ENCODE data around the gene BCAS3.

BCAS3 gene

GRCh38 chr17:61340431-61341209 lies 663.0 kb downstream of the BCAS3 start:
- peaks cover 2% of the 10 kb centered on the region for H3K4me1 ChIP-seq
- DNase-seq, result no peak
- H3K9me3 ChIP-seq, result no peaks in the 10 kb centered on the region
- H3K4me3 ChIP-seq (ENCODE audit: low read depth, low read length), result no peak overlapping the region
- H3K27me3 ChIP-seq, result no peaks in the 10 kb centered on the region
- TF ChIP-seq CTCF (IDR thresholded peaks at IDR 0.05; ENCODE audit: low read depth, low read length), result no peak
- H3K36me3 ChIP-seq, result no peaks in the 10 kb centered on the region

- Histone ChIP-seq H3K27me3 (no peaks in the 10 kb centered on the region), H3K4me3 (ENCODE audit: low read depth, low read length) (no peak overlapping the region), H3K9me3 (no peaks in the 10 kb centered on the region), H3K4me1 (no peaks in the 10 kb centered on the region), H3K36me3 (no peaks in the 10 kb centered on the region)
- DNase-seq, result no peak
- no peak for TF ChIP-seq CTCF (IDR thresholded peaks at IDR 0.05; ENCODE audit: low read depth, low read length)
Measured at GRCh38 chr17:61343576-61343975, 665.9 kb downstream of the BCAS3 start.

- no peaks in the 10 kb centered on the region for H3K36me3 ChIP-seq
- peaks cover 3% of the 10 kb centered on the region; the same call in 1 of the 2 replicates for H3K4me1 ChIP-seq
- TF ChIP-seq CTCF (IDR thresholded peaks at IDR 0.05; ENCODE audit: low read depth, low read length), result no peak
- no peaks in the 10 kb centered on the region for H3K9me3 ChIP-seq
- H3K27me3 ChIP-seq, result no peaks in the 10 kb centered on the region
- no peak overlapping the region for H3K4me3 ChIP-seq (ENCODE audit: low read depth, low read length)
- DNase-seq, result no peak
Measured at GRCh38 chr17:61345061-61345460, 667.4 kb downstream of the BCAS3 start.

GRCh38 chr17:61345825-61346666 lies 668.4 kb downstream of the BCAS3 start:
- Histone ChIP-seq H3K27me3 (no peaks in the 10 kb centered on the region), H3K4me1 (peaks cover 3% of the 10 kb centered on the region; the same call in 1 of the 2 replicates), H3K36me3 (no peaks in the 10 kb centered on the region), H3K9me3 (no peaks in the 10 kb centered on the region), H3K4me3 (ENCODE audit: low read depth, low read length) (no peak overlapping the region)
- no peak for TF ChIP-seq CTCF (IDR thresholded peaks at IDR 0.05; ENCODE audit: low read depth, low read length)
- no peak for DNase-seq

- TF ChIP-seq CTCF (IDR thresholded peaks at IDR 0.05; ENCODE audit: low read depth, low read length), result peak; percentile 67
- peak; percentile 50 for DNase-seq
- Histone ChIP-seq H3K27me3 (no peaks in the 10 kb centered on the region), H3K4me3 (ENCODE audit: low read depth, low read length) (no peak overlapping the region), H3K4me1 (peaks cover 12% of the 10 kb centered on the region; the same call in 1 of the 2 replicates), H3K9me3 (no peaks in the 10 kb centered on the region), H3K36me3 (no peaks in the 10 kb centered on the region)
Measured at GRCh38 chr17:61349350-61349749, 671.7 kb downstream of the BCAS3 start.
